Aortic smooth muscle cell (primary cell): ENCODE data around the gene RBMS1. TPM values are rescaled to one million over a fixed set of nuclear protein-coding genes. Genes with fewer than 3 reads are reported as not detected.

Experiments
- total RNA-seq: library from RNA; depleted of rRNA; stranded (reverse); fragments of >200 nt; gene quantifications from 2 replicates; pipeline ENCODE4 v1.2.3, GENCODE V29; 2014

The RBMS1 gene, protein sequence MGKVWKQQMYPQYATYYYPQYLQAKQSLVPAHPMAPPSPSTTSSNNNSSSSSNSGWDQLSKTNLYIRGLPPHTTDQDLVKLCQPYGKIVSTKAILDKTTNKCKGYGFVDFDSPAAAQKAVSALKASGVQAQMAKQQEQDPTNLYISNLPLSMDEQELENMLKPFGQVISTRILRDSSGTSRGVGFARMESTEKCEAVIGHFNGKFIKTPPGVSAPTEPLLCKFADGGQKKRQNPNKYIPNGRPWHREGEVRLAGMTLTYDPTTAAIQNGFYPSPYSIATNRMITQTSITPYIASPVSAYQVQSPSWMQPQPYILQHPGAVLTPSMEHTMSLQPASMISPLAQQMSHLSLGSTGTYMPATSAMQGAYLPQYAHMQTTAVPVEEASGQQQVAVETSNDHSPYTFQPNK
- 96.5 and 119 TPM in 2 replicates for total RNA-seq

DNA sequence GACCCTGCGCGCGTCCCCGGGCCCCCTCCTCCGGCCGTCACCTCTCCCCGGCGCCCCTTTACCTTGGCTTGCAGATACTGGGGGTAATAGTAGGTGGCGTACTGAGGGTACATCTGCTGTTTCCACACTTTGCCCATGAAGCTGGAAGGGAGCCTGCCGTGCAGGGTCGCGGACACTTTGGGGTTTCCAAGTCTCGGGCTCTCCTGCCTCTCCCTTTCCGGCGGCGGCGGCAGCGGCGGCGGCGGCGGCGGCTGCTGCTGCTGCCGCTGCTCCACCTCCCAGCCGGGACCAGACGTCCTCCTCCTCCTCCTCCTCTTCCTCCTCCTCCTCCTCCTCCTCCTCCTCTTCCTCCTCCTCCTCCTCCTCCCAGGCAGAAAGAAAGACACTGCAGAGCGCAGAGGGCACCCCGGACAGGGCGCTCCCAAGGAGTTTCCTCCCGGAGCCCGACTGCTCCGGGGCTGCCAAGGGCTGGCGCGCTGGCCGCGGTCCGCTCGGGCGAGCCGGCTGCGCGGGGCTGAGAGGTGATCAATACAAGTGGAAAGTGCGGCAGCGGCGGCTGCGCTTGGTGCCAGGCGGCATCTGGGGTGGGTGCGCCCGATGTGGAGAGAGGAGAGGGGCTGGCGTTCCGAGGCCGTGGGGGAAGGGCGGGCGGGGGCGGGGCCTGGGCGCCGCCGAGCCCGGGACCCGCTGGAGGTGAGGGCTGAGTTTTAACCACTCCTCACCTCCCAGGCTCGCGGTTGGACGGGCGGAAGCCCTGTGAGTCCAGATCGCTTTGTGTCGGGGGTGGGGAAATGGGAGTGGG, at the start of gene RBMS1:
Gene RBMS1, minus strand, starts transcription at position 581 of the 802 bp plus-strand sequence. Its CDS starts 444 bp downstream, at position 137.

